SU-DHL-6 (cell line): ENCODE measurements around the gene CACNA2D1.

Experiments used
- EZH2phosphoT487 ChIP-seq: fragments of 200-600 bp; sonication (generic), shearing (Covaris generic); conservative IDR thresholded peaks from 2 replicates; pipeline ENCODE4 v1.6.1; 2018; ENCODE audit warnings: mild to moderate bottlenecking, antibody characterized with exemption, low read length, moderate library complexity, mixed read lengths
- TF ChIP-seq, protein P1 (sequence below): fragments of 200-600 bp; sonication (generic); IDR thresholded peaks from one replicate; pipeline ENCODE4 v1.5.1; 2017; ENCODE audit warnings: antibody characterized with exemption, mild to moderate bottlenecking, low read length, moderate library complexity; ENCODE audit not compliant: insufficient read depth, poor library complexity, severe bottlenecking

GRCh38 chr7:82345886-82346285 is 97.7 kb downstream of the CACNA2D1 start:
- TF ChIP-seq, protein P1, sequence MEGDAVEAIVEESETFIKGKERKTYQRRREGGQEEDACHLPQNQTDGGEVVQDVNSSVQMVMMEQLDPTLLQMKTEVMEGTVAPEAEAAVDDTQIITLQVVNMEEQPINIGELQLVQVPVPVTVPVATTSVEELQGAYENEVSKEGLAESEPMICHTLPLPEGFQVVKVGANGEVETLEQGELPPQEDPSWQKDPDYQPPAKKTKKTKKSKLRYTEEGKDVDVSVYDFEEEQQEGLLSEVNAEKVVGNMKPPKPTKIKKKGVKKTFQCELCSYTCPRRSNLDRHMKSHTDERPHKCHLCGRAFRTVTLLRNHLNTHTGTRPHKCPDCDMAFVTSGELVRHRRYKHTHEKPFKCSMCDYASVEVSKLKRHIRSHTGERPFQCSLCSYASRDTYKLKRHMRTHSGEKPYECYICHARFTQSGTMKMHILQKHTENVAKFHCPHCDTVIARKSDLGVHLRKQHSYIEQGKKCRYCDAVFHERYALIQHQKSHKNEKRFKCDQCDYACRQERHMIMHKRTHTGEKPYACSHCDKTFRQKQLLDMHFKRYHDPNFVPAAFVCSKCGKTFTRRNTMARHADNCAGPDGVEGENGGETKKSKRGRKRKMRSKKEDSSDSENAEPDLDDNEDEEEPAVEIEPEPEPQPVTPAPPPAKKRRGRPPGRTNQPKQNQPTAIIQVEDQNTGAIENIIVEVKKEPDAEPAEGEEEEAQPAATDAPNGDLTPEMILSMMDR: no peak
- TF ChIP-seq EZH2phosphoT487: no peak
